OCI-LY7 (cell line): Measurements from ENCODE around the gene RAB6B. TPM values are rescaled to one million over a fixed set of nuclear protein-coding genes. Genes with fewer than 3 reads are reported as not detected.

ENCODE experiments used
- BruUV-seq: library from RNA; stranded (reverse); fragments of 400-500 nt; replicated peaks from 2 replicates; lab custom pipeline; 2021; lab: Mats Ljungman, UMichigan
- CTCF ChIA-PET: fragments of 300-600 bp; sonication (Branson Sonifier 250); formaldehyde crosslinking; loops from one replicate; lab custom pipeline; 2022; ENCODE audit warnings: antibody characterized with exemption; ENCODE audit not compliant: unreplicated experiment; lab: Charles Lee
- POLR2A ChIA-PET: fragments of 300-600 bp; sonication (Branson Sonifier 250); formaldehyde crosslinking; loops from one replicate; lab custom pipeline; 2022; ENCODE audit warnings: antibody characterized with exemption; lab: Charles Lee
- DNase-seq: peaks from one replicate; pipeline ENCODE4 v3.0.0-alpha.2; 2015; ENCODE audit warnings: low spot score
- H2AFZ ChIP-seq: fragments of 200-600 bp; sonication (generic), shearing (Covaris generic); 2 replicates; pipeline ENCODE4 v1.6.1; 2014; ENCODE audit warnings: mild to moderate bottlenecking, antibody characterized with exemption, low read length, moderate library complexity
- H3K27ac ChIP-seq: fragments of 200-600 bp; sonication (generic); 2 replicates; pipeline ENCODE4 v1.5.1; 2014; ENCODE audit warnings: mixed run types, low read depth, mild to moderate bottlenecking, moderate library complexity, low read length, inconsistent platforms; ENCODE audit not compliant: poor library complexity, severe bottlenecking
- H3K36me3 ChIP-seq: fragments of 200-600 bp; sonication (generic); 2 replicates; pipeline ENCODE4 v1.6.1; 2014; ENCODE audit warnings: mild to moderate bottlenecking, antibody characterized with exemption, low read length, moderate library complexity, mixed read lengths; ENCODE audit not compliant: insufficient read depth
- H3K4me1 ChIP-seq: fragments of 200-600 bp; sonication (generic); 2 replicates; pipeline ENCODE4 v1.5.1; 2014; ENCODE audit warnings: mild to moderate bottlenecking, low read length; ENCODE audit not compliant: insufficient read depth, poor library complexity, severe bottlenecking
- H3K4me2 ChIP-seq: fragments of 200-600 bp; sonication (generic); 2 replicates; pipeline ENCODE4 v1.6.1; 2014; ENCODE audit warnings: mild to moderate bottlenecking, low read length
- H3K4me3 ChIP-seq: fragments of 200-600 bp; sonication (generic); 2 replicates; pipeline ENCODE4 v1.5.1; 2014; ENCODE audit warnings: mild to moderate bottlenecking, low read depth, low read length; ENCODE audit not compliant: poor library complexity, severe bottlenecking
- H3K79me2 ChIP-seq: fragments of 200-600 bp; sonication (generic); 2 replicates; pipeline ENCODE4 v1.6.1; 2016; ENCODE audit warnings: low read depth, mild to moderate bottlenecking, low read length, moderate library complexity, mixed read lengths; ENCODE audit not compliant: insufficient read depth
- H3K9me2 ChIP-seq: fragments of 200-600 bp; sonication (generic); 2 replicates; pipeline ENCODE4 v1.6.1; 2016; ENCODE audit warnings: mild to moderate bottlenecking, low read length, mixed read lengths; ENCODE audit not compliant: insufficient read depth
- H3K9me3 ChIP-seq: fragments of 200-600 bp; sonication (generic); 2 replicates; pipeline ENCODE4 v1.6.1; 2014; ENCODE audit warnings: mild to moderate bottlenecking, mixed run types, low read length, mixed read lengths
- H4K20me1 ChIP-seq: fragments of 200-600 bp; sonication (generic); 2 replicates; pipeline ENCODE4 v1.6.1; 2014; ENCODE audit warnings: mild to moderate bottlenecking, antibody characterized with exemption, low read length, moderate library complexity, mixed read lengths; ENCODE audit not compliant: insufficient read depth
- EZH2phosphoT487 ChIP-seq: fragments of 200-600 bp; sonication (generic); IDR thresholded peaks from 2 replicates; pipeline ENCODE4 v1.6.1; 2018; ENCODE audit warnings: low read depth, borderline replicate concordance, mild to moderate bottlenecking, mixed run types, antibody characterized with exemption, low read length, moderate library complexity, mixed read lengths
- intact Hi-C: fragments of 100-400 bp; cut with micrococcal nuclease; formaldehyde crosslinking; loops from one replicate; pipeline ENCODE4 v1.10.0; 2022; ENCODE audit not compliant: unreplicated experiment
- total RNA-seq, 2 experiments: library from RNA; depleted of rRNA in 1 of 2; stranded (reverse); fragments of >200 nt in 1 of 2; shearing (Covaris generic) in 1 of 2; gene quantifications; 2 replicates each; pipeline ENCODE4 v1.2.3, GENCODE V29; 2014 to 2022
- TF ChIP-seq, protein P1 (sequence below): fragments of 200-600 bp; sonication (generic); conservative IDR thresholded peaks from 2 replicates; pipeline ENCODE4 v1.5.1; 2014; ENCODE audit warnings: mild to moderate bottlenecking, antibody characterized with exemption, low read length, moderate library complexity, mixed read lengths

Gene RAB6B
- total RNA-seq, 2 experiments from 2014 or later: not detected

DNA sequence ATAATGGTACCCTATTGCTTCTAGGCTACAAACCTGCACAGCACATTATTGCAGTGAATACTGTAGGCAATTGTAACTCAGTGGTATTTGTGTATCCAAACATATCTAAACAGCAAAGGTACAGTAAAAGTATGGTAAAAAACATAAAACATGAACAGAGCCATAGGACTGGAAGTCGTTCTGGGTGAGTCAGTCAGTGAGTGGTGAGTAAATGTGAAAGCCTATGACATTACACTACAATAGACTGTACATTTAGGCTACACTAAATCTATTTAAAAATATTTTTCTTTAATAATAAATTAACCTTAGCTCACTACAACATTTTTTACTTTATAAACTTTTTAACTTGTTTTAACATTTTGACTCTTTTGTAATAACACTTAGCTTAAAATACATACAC lies 21.3 kb downstream of the RAB6B start:
- BruUV-seq: no TSS peak
- intact Hi-C loops: no loop called here
- Histone ChIP-seq H3K27ac (no peak overlapping the region), H3K36me3 (no peaks in the 10 kb centered on the region), H2AFZ (no peak overlapping the region), H3K9me3 (no peaks in the 10 kb centered on the region), H3K4me1 (no peaks in the 10 kb centered on the region), H3K79me2 (no peaks in the 10 kb centered on the region), H3K9me2 (no peaks in the 10 kb centered on the region), H3K4me2 (no peak overlapping the region), H4K20me1 (no peaks in the 10 kb centered on the region), H3K4me3 (no peak overlapping the region)
- DNase-seq: no peak
- TF ChIP-seq, protein P1, sequence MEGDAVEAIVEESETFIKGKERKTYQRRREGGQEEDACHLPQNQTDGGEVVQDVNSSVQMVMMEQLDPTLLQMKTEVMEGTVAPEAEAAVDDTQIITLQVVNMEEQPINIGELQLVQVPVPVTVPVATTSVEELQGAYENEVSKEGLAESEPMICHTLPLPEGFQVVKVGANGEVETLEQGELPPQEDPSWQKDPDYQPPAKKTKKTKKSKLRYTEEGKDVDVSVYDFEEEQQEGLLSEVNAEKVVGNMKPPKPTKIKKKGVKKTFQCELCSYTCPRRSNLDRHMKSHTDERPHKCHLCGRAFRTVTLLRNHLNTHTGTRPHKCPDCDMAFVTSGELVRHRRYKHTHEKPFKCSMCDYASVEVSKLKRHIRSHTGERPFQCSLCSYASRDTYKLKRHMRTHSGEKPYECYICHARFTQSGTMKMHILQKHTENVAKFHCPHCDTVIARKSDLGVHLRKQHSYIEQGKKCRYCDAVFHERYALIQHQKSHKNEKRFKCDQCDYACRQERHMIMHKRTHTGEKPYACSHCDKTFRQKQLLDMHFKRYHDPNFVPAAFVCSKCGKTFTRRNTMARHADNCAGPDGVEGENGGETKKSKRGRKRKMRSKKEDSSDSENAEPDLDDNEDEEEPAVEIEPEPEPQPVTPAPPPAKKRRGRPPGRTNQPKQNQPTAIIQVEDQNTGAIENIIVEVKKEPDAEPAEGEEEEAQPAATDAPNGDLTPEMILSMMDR: no peak
- no peak for TF ChIP-seq EZH2phosphoT487
- ChIA-PET POLR2A (no interaction called here), CTCF (no interaction called here)

DNA sequence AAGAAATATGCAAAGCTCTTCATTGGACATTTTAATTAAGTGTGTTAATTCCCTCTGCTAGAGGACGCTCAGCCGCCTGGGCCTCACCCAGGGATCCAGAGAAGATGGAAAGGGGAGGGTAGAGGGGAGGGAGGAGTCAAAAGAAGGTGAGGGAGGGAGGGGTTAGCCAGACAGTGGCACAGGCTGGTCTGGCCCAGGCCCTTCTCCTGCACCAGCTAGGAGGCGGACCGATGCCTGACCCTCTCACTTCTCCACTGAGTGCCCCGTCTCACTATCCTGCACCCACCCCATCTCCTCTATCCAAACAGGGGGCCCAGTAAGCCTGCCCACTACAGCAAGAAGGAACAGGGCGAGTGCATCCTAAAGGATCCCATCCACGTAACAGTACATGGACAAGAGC lies 22.9 kb downstream of the RAB6B start:
- ChIA-PET CTCF (interaction anchor here (0.6 to 0.7 kb wide), 2 partner anchors 155 to 513 kb away, joined by 3 to 4 read pairs; no protein-coding TSS in a partner anchor), POLR2A (no interaction called here)
- no peak for TF ChIP-seq EZH2phosphoT487
- TF ChIP-seq, protein P1: no peak
- H3K4me1 ChIP-seq: no peaks in the 10 kb centered on the region
- no peak overlapping the region for H3K27ac ChIP-seq
- no peaks in the 10 kb centered on the region for H3K9me3 ChIP-seq
- intact Hi-C loops: no loop called here
- H3K79me2 ChIP-seq: no peaks in the 10 kb centered on the region
- H3K4me2 ChIP-seq: no peak overlapping the region
- H2AFZ ChIP-seq: no peak overlapping the region
- no TSS peak for BruUV-seq
- DNase-seq: no peak
- H3K4me3 ChIP-seq: no peak overlapping the region
- no peaks in the 10 kb centered on the region for H3K36me3 ChIP-seq
- H3K9me2 ChIP-seq: no peaks in the 10 kb centered on the region
- no peaks in the 10 kb centered on the region for H4K20me1 ChIP-seq

DNA sequence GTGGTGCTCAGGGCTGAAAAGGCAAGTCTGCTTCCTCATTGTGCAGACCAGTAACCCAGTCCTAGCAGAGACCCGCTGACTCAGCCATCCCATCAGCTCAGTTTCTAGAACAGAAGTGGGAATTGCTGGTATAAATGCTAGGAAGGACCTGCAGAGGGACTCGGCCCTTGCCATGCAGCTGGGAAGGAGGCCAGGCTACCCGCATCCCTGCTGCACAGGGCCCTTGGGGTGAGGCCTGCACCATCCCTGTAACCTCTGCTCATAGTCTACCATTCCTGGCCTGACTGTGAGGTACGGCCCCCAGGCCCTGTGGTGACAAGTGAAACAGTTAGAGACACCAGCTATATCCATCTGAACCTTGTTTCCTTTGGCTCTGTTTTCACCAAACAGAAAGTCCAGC lies 23.5 kb downstream of the RAB6B start:
- no peak overlapping the region for H3K27ac ChIP-seq
- no peaks in the 10 kb centered on the region for H3K9me3 ChIP-seq
- no peaks in the 10 kb centered on the region for H3K79me2 ChIP-seq
- no peak for DNase-seq
- no TSS peak for BruUV-seq
- H4K20me1 ChIP-seq: no peaks in the 10 kb centered on the region
- no peaks in the 10 kb centered on the region for H3K36me3 ChIP-seq
- no peaks in the 10 kb centered on the region for H3K4me1 ChIP-seq
- TF ChIP-seq EZH2phosphoT487: no peak
- TF ChIP-seq, protein P1: no peak
- no peak overlapping the region for H2AFZ ChIP-seq
- no peak overlapping the region for H3K4me2 ChIP-seq
- no peaks in the 10 kb centered on the region for H3K9me2 ChIP-seq
- ChIA-PET POLR2A (no interaction called here), CTCF (interaction anchor here (0.6 to 0.7 kb wide), 2 partner anchors 154 to 513 kb away, joined by 3 to 4 read pairs; no protein-coding TSS in a partner anchor)
- H3K4me3 ChIP-seq: no peak overlapping the region
- intact Hi-C loops: no loop called here
